Neural cell (in vitro differentiated cells): Measurements from ENCODE around the gene CES2. TPM values are rescaled to one million over a fixed set of nuclear protein-coding genes. Genes with fewer than 3 reads are reported as not detected.

Experiments used
- H2AFZ ChIP-seq: fragments of 200-600, 300-800 bp; sonication (generic), shearing (Covaris generic); 2 replicates; pipeline ENCODE4 v1.6.0; 2014; ENCODE audit warnings: low read depth, mild to moderate bottlenecking, antibody characterized with exemption, low read length, moderate library complexity
- H3F3A ChIP-seq: fragments of 200-600 bp; shearing (Covaris generic); 2 replicates; pipeline ENCODE4 v1.6.1; 2016; ENCODE audit warnings: mild to moderate bottlenecking, moderate library complexity, mixed read lengths, antibody characterized with exemption, low read length; ENCODE audit not compliant: insufficient read depth, poor library complexity, severe bottlenecking
- H3K27ac ChIP-seq: fragments of 200-600, 300-800 bp; sonication (generic), shearing (Covaris generic); 2 replicates; pipeline ENCODE4 v1.5.1; 2014; ENCODE audit warnings: mild to moderate bottlenecking, low read length, moderate library complexity
- H3K27me3 ChIP-seq: fragments of 300-800, 200-600 bp; sonication (generic), shearing (Covaris generic); 2 replicates; pipeline ENCODE4 v1.6.0; 2014; ENCODE audit warnings: mild to moderate bottlenecking, low read depth, low read length, moderate library complexity; ENCODE audit not compliant: insufficient read depth
- H3K36me3 ChIP-seq: fragments of 300-800, 200-600 bp; sonication (generic), shearing (Covaris generic); 2 replicates; pipeline ENCODE4 v1.5.1; 2014; ENCODE audit warnings: mild to moderate bottlenecking, antibody characterized with exemption, low read length, moderate library complexity; ENCODE audit not compliant: insufficient read depth
- H3K4me2 ChIP-seq: fragments of 300-800, 200-600 bp; sonication (generic), shearing (Covaris generic); 2 replicates; pipeline ENCODE4 v1.6.0; 2014; ENCODE audit warnings: mild to moderate bottlenecking, low read length
- H3K4me3 ChIP-seq: fragments of 300-800, 200-600 bp; sonication (generic), shearing (Covaris generic); 2 replicates; pipeline ENCODE4 v1.5.1; 2014; ENCODE audit warnings: mild to moderate bottlenecking, low read length, moderate library complexity
- H3K79me2 ChIP-seq: fragments of 200-600 bp; shearing (Covaris generic); replicated peaks from 2 replicates; pipeline ENCODE4 v1.6.0; 2014; ENCODE audit warnings: mild to moderate bottlenecking, low read length, moderate library complexity; ENCODE audit not compliant: insufficient read depth
- H3K9ac ChIP-seq: fragments of 300-800, 200-600 bp; sonication (generic), shearing (Covaris generic); 2 replicates; pipeline ENCODE4 v1.6.1; 2016; ENCODE audit warnings: mild to moderate bottlenecking, low read length, mixed read lengths
- H3K9me2 ChIP-seq: fragments of 200-600 bp; shearing (Covaris generic); 2 replicates; pipeline ENCODE4 v1.6.1; 2016; ENCODE audit warnings: mild to moderate bottlenecking, low read length, mixed read lengths; ENCODE audit not compliant: insufficient read depth
- H3K9me3 ChIP-seq: fragments of 200-600, 300-800 bp; sonication (generic), shearing (Covaris generic); 2 replicates; pipeline ENCODE4 v1.6.1; 2016; ENCODE audit warnings: mild to moderate bottlenecking, mixed run types, low read length, moderate library complexity, mixed read lengths
- H4K20me1 ChIP-seq: fragments of 200-600 bp; shearing (Covaris generic); 2 replicates; pipeline ENCODE4 v1.6.1; 2016; ENCODE audit warnings: mild to moderate bottlenecking, mixed run types; ENCODE audit not compliant: insufficient read depth
- CTCF ChIP-seq: fragments of 450-650 bp; IDR thresholded peaks from 2 replicates; pipeline ENCODE4 v1.5.1; 2014; ENCODE audit warnings: antibody characterized with exemption, mild to moderate bottlenecking, moderate library complexity; ENCODE audit not compliant: poor library complexity, severe bottlenecking
- EP300 ChIP-seq: fragments of 450-650 bp; conservative IDR thresholded peaks from 2 replicates; pipeline ENCODE4 v1.6.1; 2014; ENCODE audit warnings: antibody characterized with exemption, mild to moderate bottlenecking, moderate library complexity; ENCODE audit not compliant: poor library complexity, severe bottlenecking
- EZH2 ChIP-seq: fragments of 200-600, 300-800 bp; shearing (Covaris generic), sonication (generic); IDR thresholded peaks from 2 replicates; pipeline ENCODE4 v1.6.1; 2014; ENCODE audit warnings: antibody characterized with exemption, low read length, borderline replicate concordance, mild to moderate bottlenecking; ENCODE audit not compliant: insufficient read depth, poor library complexity, severe bottlenecking
- MXI1 ChIP-seq: fragments of 450-650 bp; conservative IDR thresholded peaks from 2 replicates; pipeline ENCODE4 v1.6.1; 2014; ENCODE audit warnings: antibody characterized with exemption, mild to moderate bottlenecking; ENCODE audit not compliant: poor library complexity, severe bottlenecking
- POLR2AphosphoS5 ChIP-seq: IDR thresholded peaks from 2 replicates; pipeline ENCODE4 v1.6.1; 2012
- RAD21 ChIP-seq: fragments of 450-650 bp; conservative IDR thresholded peaks from 2 replicates; pipeline ENCODE4 v1.6.1; 2014; ENCODE audit warnings: antibody characterized with exemption, mild to moderate bottlenecking, moderate library complexity
- REST ChIP-seq: IDR thresholded peaks from 2 replicates; pipeline ENCODE4 v1.6.1; 2012; ENCODE audit warnings: borderline replicate concordance
- SMC3 ChIP-seq: fragments of 450-650 bp; conservative IDR thresholded peaks from 2 replicates; pipeline ENCODE4 v1.6.1; 2014; ENCODE audit warnings: antibody characterized with exemption, mild to moderate bottlenecking, moderate library complexity; ENCODE audit not compliant: poor library complexity
- TAF1 ChIP-seq: IDR thresholded peaks from 2 replicates; pipeline ENCODE4 v1.6.1; 2012; ENCODE audit warnings: low read depth
- polyA plus RNA-seq: library from polyadenylated mRNA; depleted of rRNA; stranded (reverse); fragments of >200 nt; gene quantifications from 2 replicates; pipeline ENCODE4 v1.2.3, GENCODE V29; 2014

Gene CES2
- polyA plus RNA-seq, 1 donor from 2014 or later = 22.9 TPM

GRCh38 chr16:66952430-66953110 lies 17.3 kb downstream of the CES2 start:
- H3K9me2 ChIP-seq = no peaks in the 10 kb centered on the region
- H3K27ac ChIP-seq = no peak overlapping the region
- no peaks in the 10 kb centered on the region for H3F3A ChIP-seq
- no peaks in the 10 kb centered on the region for H3K36me3 ChIP-seq
- H4K20me1 ChIP-seq = no peaks in the 10 kb centered on the region
- H3K9me3 ChIP-seq = no peaks in the 10 kb centered on the region
- no peak overlapping the region for H3K9ac ChIP-seq
- no peaks in the 10 kb centered on the region for H3K79me2 ChIP-seq
- H3K4me3 ChIP-seq = no peak overlapping the region
- peaks cover 35% of the 10 kb centered on the region for H3K27me3 ChIP-seq
- no peak overlapping the region for H3K4me2 ChIP-seq
- no peak overlapping the region for H2AFZ ChIP-seq
- TF ChIP-seq SMC3 (no peak), RAD21 (no peak), CTCF (no peak), EP300 (no peak), MXI1 (no peak), REST (no peak), TAF1 (no peak)

GRCh38 chr16:66953462-66954096 lies 18.3 kb downstream of the CES2 start:
- Histone ChIP-seq H2AFZ (no peak overlapping the region), H3K4me2 (no peak overlapping the region), H3K36me3 (no peaks in the 10 kb centered on the region), H3K9me3 (no peaks in the 10 kb centered on the region), H3K4me3 (no peak overlapping the region), H4K20me1 (no peaks in the 10 kb centered on the region), H3K27ac (no peak overlapping the region), H3K9ac (no peak overlapping the region), H3K9me2 (no peaks in the 10 kb centered on the region), H3K79me2 (no peaks in the 10 kb centered on the region), H3K27me3 (peaks cover 26% of the 10 kb centered on the region), H3F3A (no peaks in the 10 kb centered on the region)
- TF ChIP-seq EP300 (no peak), SMC3 (no peak), CTCF (no peak), MXI1 (no peak), POLR2AphosphoS5 (no peak), EZH2 (no peak), TAF1 (no peak), RAD21 (no peak), REST (no peak)
